AG20443 (cell line): ENCODE results near the gene SH3RF2.
"Not testable (repeated sequence)": the region's sequence is repeated elsewhere in the genome, so short reads cannot be mapped to it uniquely, and the experiment has no call there.

Experiments used
- DNase-seq: peaks from one replicate; pipeline ENCODE4 v3.0.0; 2012; ENCODE audit warnings: low spot score, mixed read lengths

The SH3RF2 gene

GRCh38 chr5:145949474-145949873, 13.1 kb downstream of the SH3RF2 start:
- no peak for DNase-seq

GRCh38 chr5:145951071-145951470, 14.7 kb downstream of the SH3RF2 start:
- no peak for DNase-seq

- no peak for DNase-seq
These were observed 16.8 kb downstream of the SH3RF2 start for GRCh38 chr5:145953202-145953601.

GRCh38 chr5:145954140-145954539, 17.8 kb downstream of the SH3RF2 start:
- not testable (repeated sequence) for DNase-seq

- DNase-seq: no peak
These were observed 21.0 kb downstream of the SH3RF2 start for GRCh38 chr5:145957388-145957787.

GRCh38 chr5:145958436-145958835, 22.1 kb downstream of the SH3RF2 start:
- no peak for DNase-seq

GRCh38 chr5:145960166-145960565, 23.8 kb downstream of the SH3RF2 start:
- no peak for DNase-seq

GRCh38 chr5:145960848-145961600, 24.6 kb downstream of the SH3RF2 start:
- no peak for DNase-seq

GRCh38 chr5:145962001-145962400, 25.6 kb downstream of the SH3RF2 start:
- DNase-seq: no peak

- not testable (repeated sequence) for DNase-seq
These were observed 27.6 kb downstream of the SH3RF2 start for GRCh38 chr5:145964008-145964407.

GRCh38 chr5:145965804-145966203, 29.4 kb downstream of the SH3RF2 start:
- DNase-seq: no peak

- DNase-seq: no peak
These were observed 30.9 kb downstream of the SH3RF2 start for GRCh38 chr5:145967296-145967695.

GRCh38 chr5:145968970-145969713, 32.8 kb downstream of the SH3RF2 start:
- no peak for DNase-seq

GRCh38 chr5:145969714-145970092, 33.3 kb downstream of the SH3RF2 start:
- no peak for DNase-seq

GRCh38 chr5:145971108-145971507, 34.7 kb downstream of the SH3RF2 start:
- DNase-seq: no peak

- DNase-seq: no peak
These were observed 35.3 kb downstream of the SH3RF2 start for GRCh38 chr5:145971701-145972100.

GRCh38 chr5:145975001-145975360, 38.6 kb downstream of the SH3RF2 start:
- no peak for DNase-seq

GRCh38 chr5:145975361-145976066, 39.1 kb downstream of the SH3RF2 start:
- DNase-seq: no peak

GRCh38 chr5:145976431-145977155, 40.2 kb downstream of the SH3RF2 start:
- no peak for DNase-seq

GRCh38 chr5:145978171-145978570, 41.8 kb downstream of the SH3RF2 start:
- DNase-seq: no peak

- DNase-seq: no peak
These were observed 42.3 kb downstream of the SH3RF2 start for GRCh38 chr5:145978708-145979107.
